ENCODE data around the gene A4GNT.

GRCh38 chr3:138092023-138092422, 40.2 kb downstream of the A4GNT start:
- TF ChIP-seq CTCF (IDR thresholded peaks at IDR 0.05) (no peak), POLR2A (IDR thresholded peaks at IDR 0.05) (no peak)
